Right lobe of liver (tissue), 4 donors: ENCODE results near the gene OPCML.

ENCODE experiments used
- CTCF ChIP-seq, 4 donors: fragments of 200-600 bp in 3 of 4; fragments of 450-650 bp in 1 of 4; IDR thresholded peaks; one replicate each; pipeline versions ENCODE4 v1.5.1 to v1.8.0; 2016 to 2022; ENCODE audit warnings: antibody characterized with exemption in 4 of 4, mild to moderate bottlenecking in 2 of 4
- POLR2A ChIP-seq: fragments of 450-650 bp; IDR thresholded peaks from one replicate; pipeline ENCODE4 v1.6.1; 2017; ENCODE audit warnings: antibody characterized with exemption, mild to moderate bottlenecking
- donor health status: DM: no; HTN: no; CAD: no.
- donor health status: DM: no; HTN: no; CAD: no.
- donor health status: DM: no; HTN: yes; CAD: no.

- TF ChIP-seq CTCF (IDR thresholded peaks at IDR 0.05) (no peak), POLR2A (no peak)
Observed at GRCh38 chr11:133331031-133331430, 201.3 kb downstream of the OPCML start.
